ENCODE results near the gene CSTPP1.

CSTPP1 gene

GRCh38 chr11:47147250-47147649, 210.7 kb downstream of the CSTPP1 start:
- no peaks in the 10 kb centered on the region for H3K27me3 ChIP-seq (ENCODE audit: insufficient read depth, low read length)
- no peak overlapping the region for H3K4me3 ChIP-seq (ENCODE audit: low read depth, low read length)
- H3K36me3 ChIP-seq (ENCODE audit: insufficient read depth, low read length) = no peaks in the 10 kb centered on the region
- H3K4me1 ChIP-seq (ENCODE audit: control insufficient read depth, insufficient read depth, low read length, unreplicated experiment) = peaks cover 10% of the 10 kb centered on the region
- H2AFZ ChIP-seq (ENCODE audit: low read length, unreplicated experiment) = no peak overlapping the region
- H3K79me2 ChIP-seq (ENCODE audit: control insufficient read depth, insufficient read depth, low read length, unreplicated experiment) = no peaks in the 10 kb centered on the region
- no peak overlapping the region for H3K27ac ChIP-seq (ENCODE audit: low read depth, low read length)

GRCh38 chr11:47147681-47148080, 211.1 kb downstream of the CSTPP1 start:
- Histone ChIP-seq H3K79me2 (ENCODE audit: control insufficient read depth, insufficient read depth, low read length, unreplicated experiment) (no peaks in the 10 kb centered on the region), H3K4me3 (ENCODE audit: low read depth, low read length) (no peak overlapping the region), H3K4me1 (ENCODE audit: control insufficient read depth, insufficient read depth, low read length, unreplicated experiment) (peaks cover 12% of the 10 kb centered on the region), H3K27ac (ENCODE audit: low read depth, low read length) (no peak overlapping the region), H2AFZ (ENCODE audit: low read length, unreplicated experiment) (no peak overlapping the region), H3K27me3 (ENCODE audit: insufficient read depth, low read length) (no peaks in the 10 kb centered on the region), H3K36me3 (ENCODE audit: insufficient read depth, low read length) (no peaks in the 10 kb centered on the region)

- H3K27ac ChIP-seq (ENCODE audit: low read depth, low read length) = no peak overlapping the region
- H3K4me1 ChIP-seq (ENCODE audit: control insufficient read depth, insufficient read depth, low read length, unreplicated experiment) = peaks cover 11% of the 10 kb centered on the region
- H3K4me3 ChIP-seq (ENCODE audit: low read depth, low read length) = no peak overlapping the region
- H2AFZ ChIP-seq (ENCODE audit: low read length, unreplicated experiment) = no peak overlapping the region
- H3K36me3 ChIP-seq (ENCODE audit: insufficient read depth, low read length) = no peaks in the 10 kb centered on the region
- no peaks in the 10 kb centered on the region for H3K27me3 ChIP-seq (ENCODE audit: insufficient read depth, low read length)
- no peaks in the 10 kb centered on the region for H3K79me2 ChIP-seq (ENCODE audit: control insufficient read depth, insufficient read depth, low read length, unreplicated experiment)
Measured at GRCh38 chr11:47148270-47148669, 211.7 kb downstream of the CSTPP1 start.

GRCh38 chr11:47148903-47149531, 212.5 kb downstream of the CSTPP1 start:
- H3K79me2 ChIP-seq (ENCODE audit: control insufficient read depth, insufficient read depth, low read length, unreplicated experiment) = no peaks in the 10 kb centered on the region
- H3K4me1 ChIP-seq (ENCODE audit: control insufficient read depth, insufficient read depth, low read length, unreplicated experiment) = peaks cover 11% of the 10 kb centered on the region
- no peak overlapping the region for H2AFZ ChIP-seq (ENCODE audit: low read length, unreplicated experiment)
- H3K4me3 ChIP-seq (ENCODE audit: low read depth, low read length) = no peak overlapping the region
- H3K27me3 ChIP-seq (ENCODE audit: insufficient read depth, low read length) = no peaks in the 10 kb centered on the region
- no peak overlapping the region for H3K27ac ChIP-seq (ENCODE audit: low read depth, low read length)
- no peaks in the 10 kb centered on the region for H3K36me3 ChIP-seq (ENCODE audit: insufficient read depth, low read length)

DNA sequence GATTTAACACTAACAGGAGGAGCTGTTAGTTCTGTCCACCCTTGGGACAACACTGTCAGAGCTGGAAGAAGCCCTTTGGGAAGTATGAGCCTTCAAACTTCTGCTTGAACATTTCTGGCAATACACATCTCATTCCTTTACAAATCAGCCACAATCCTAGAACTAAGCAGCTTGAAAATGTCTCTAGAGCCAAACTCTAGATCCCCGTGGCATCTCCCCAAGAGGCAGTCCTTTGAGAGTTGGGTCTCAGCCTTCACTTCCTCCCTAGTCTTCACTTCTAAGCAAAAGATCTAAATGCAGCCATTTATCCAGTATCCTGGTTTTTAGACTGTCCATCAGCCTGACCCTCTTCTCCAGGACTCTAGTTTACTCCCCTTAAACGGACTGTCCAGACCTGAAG, 213.2 kb downstream of the CSTPP1 start:
- no peak overlapping the region for H2AFZ ChIP-seq (ENCODE audit: low read length, unreplicated experiment)
- no peaks in the 10 kb centered on the region for H3K36me3 ChIP-seq (ENCODE audit: insufficient read depth, low read length)
- H3K4me1 ChIP-seq (ENCODE audit: control insufficient read depth, insufficient read depth, low read length, unreplicated experiment) = peaks cover 16% of the 10 kb centered on the region
- no peaks in the 10 kb centered on the region for H3K27me3 ChIP-seq (ENCODE audit: insufficient read depth, low read length)
- H3K4me3 ChIP-seq (ENCODE audit: low read depth, low read length) = no peak overlapping the region
- no peaks in the 10 kb centered on the region for H3K79me2 ChIP-seq (ENCODE audit: control insufficient read depth, insufficient read depth, low read length, unreplicated experiment)
- no peak overlapping the region for H3K27ac ChIP-seq (ENCODE audit: low read depth, low read length)

GRCh38 chr11:47152126-47152952, 215.8 kb downstream of the CSTPP1 start:
- Histone ChIP-seq H3K27ac (ENCODE audit: low read depth, low read length) (no peak overlapping the region), H3K4me3 (ENCODE audit: low read depth, low read length) (no peak overlapping the region), H3K79me2 (ENCODE audit: control insufficient read depth, insufficient read depth, low read length, unreplicated experiment) (no peaks in the 10 kb centered on the region), H3K4me1 (ENCODE audit: control insufficient read depth, insufficient read depth, low read length, unreplicated experiment) (peaks cover 16% of the 10 kb centered on the region), H2AFZ (ENCODE audit: low read length, unreplicated experiment) (no peak overlapping the region), H3K27me3 (ENCODE audit: insufficient read depth, low read length) (no peaks in the 10 kb centered on the region), H3K36me3 (ENCODE audit: insufficient read depth, low read length) (no peaks in the 10 kb centered on the region)

DNA sequence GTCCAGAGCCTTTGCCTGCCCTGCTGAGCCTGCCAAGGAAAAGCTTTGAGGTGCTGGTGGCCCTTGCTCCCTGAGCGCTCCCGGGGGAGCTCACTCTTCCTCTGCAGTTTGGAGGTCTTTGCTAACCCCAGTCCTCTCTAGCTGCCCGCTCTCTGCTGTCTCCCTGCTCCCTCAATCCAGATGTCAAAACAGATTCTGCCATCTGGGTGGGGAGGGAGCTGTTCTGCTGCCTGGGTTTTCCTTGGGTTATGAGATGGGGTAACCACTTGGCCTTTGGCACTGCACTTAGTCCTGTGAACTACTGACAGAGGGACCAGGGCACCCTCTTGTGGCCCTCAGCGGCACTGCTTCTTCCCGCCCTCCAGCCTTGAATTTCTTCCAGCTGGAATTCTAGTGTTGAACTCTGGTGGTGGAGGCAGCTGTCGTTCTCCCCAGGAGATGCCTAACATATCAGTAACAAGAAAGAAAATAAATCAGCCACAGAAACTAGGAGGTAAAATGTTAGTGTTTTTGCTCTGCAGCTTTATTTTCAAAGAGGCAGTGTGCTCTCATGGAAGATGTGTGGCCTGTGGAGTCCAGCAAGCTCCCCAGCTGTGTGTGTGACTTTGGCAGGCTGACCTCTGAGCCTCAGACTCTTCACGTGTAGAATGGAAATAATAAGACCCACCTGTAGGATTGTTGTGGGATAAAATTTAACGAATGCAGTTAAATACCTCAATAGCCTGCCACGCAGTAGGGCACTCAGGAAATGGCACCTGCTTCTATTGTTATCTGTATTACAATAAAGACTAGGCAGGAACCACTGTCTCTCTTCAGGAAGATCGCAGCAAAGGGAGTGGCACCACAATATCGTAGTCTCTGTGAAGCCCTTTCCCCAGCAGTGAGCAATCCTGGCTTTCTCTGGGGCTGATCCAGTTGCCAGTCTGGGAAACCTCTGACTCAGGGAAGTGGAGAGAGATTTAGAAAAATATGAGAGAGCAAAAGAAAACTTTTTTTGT, 216.7 kb downstream of the CSTPP1 start:
- Histone ChIP-seq H3K27me3 (ENCODE audit: insufficient read depth, low read length) (no peaks in the 10 kb centered on the region), H3K36me3 (ENCODE audit: insufficient read depth, low read length) (no peaks in the 10 kb centered on the region), H3K79me2 (ENCODE audit: control insufficient read depth, insufficient read depth, low read length, unreplicated experiment) (no peaks in the 10 kb centered on the region), H2AFZ (ENCODE audit: low read length, unreplicated experiment) (no peak overlapping the region), H3K4me1 (ENCODE audit: control insufficient read depth, insufficient read depth, low read length, unreplicated experiment) (peaks cover 16% of the 10 kb centered on the region), H3K27ac (ENCODE audit: low read depth, low read length) (no peak overlapping the region), H3K4me3 (ENCODE audit: low read depth, low read length) (no peak overlapping the region)

- Histone ChIP-seq H3K36me3 (ENCODE audit: insufficient read depth, low read length) (no peaks in the 10 kb centered on the region), H3K79me2 (ENCODE audit: control insufficient read depth, insufficient read depth, low read length, unreplicated experiment) (no peaks in the 10 kb centered on the region), H3K4me3 (ENCODE audit: low read depth, low read length) (no peak overlapping the region), H3K27me3 (ENCODE audit: insufficient read depth, low read length) (no peaks in the 10 kb centered on the region), H3K27ac (ENCODE audit: low read depth, low read length) (no peak overlapping the region), H3K4me1 (ENCODE audit: control insufficient read depth, insufficient read depth, low read length, unreplicated experiment) (peaks cover 16% of the 10 kb centered on the region), H2AFZ (ENCODE audit: low read length, unreplicated experiment) (no peak overlapping the region)
Measured at GRCh38 chr11:47154616-47155570, 218.3 kb downstream of the CSTPP1 start.

DNA sequence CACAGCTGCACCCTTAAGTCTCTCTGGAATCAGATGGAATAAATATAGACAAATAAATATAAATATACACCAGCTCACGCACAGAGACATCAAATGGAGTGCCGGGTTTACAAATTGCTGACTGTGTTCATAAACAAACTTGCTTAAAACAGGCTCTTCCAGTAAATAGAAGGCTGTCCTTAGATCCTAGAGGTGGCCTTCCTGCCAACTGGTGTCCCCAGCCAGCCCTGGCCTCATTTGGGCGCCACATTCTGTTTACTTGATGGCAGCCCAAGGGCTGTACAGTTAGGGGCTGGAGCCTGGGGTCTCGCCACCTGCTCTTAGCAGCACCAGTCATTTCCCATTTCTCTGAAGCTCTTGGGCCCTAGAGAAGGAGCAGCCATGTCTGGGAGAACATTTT, 219.3 kb downstream of the CSTPP1 start:
- peaks cover 16% of the 10 kb centered on the region for H3K4me1 ChIP-seq (ENCODE audit: control insufficient read depth, insufficient read depth, low read length, unreplicated experiment)
- no peaks in the 10 kb centered on the region for H3K27me3 ChIP-seq (ENCODE audit: insufficient read depth, low read length)

More for the DNA sequence above, 219.3 kb downstream of the CSTPP1 start:
- Histone ChIP-seq H3K4me3 (ENCODE audit: low read depth, low read length) (no peak overlapping the region), H2AFZ (ENCODE audit: low read length, unreplicated experiment) (no peak overlapping the region), H3K36me3 (ENCODE audit: insufficient read depth, low read length) (no peaks in the 10 kb centered on the region), H3K27ac (ENCODE audit: low read depth, low read length) (no peak overlapping the region), H3K79me2 (ENCODE audit: control insufficient read depth, insufficient read depth, low read length, unreplicated experiment) (no peaks in the 10 kb centered on the region)
